PFSK-1 (cell line): ENCODE results near the gene CNTN5.

Experiments used
- POLR2AphosphoS5 ChIP-seq: IDR thresholded peaks from 2 replicates; pipeline ENCODE4 v1.6.1; 2012; ENCODE audit warnings: low read depth, mild to moderate bottlenecking, control low read depth, low read length, moderate library complexity
- REST ChIP-seq, 2 experiments: IDR thresholded peaks; 2 replicates each; pipeline versions ENCODE4 v1.6.1 to v1.8.0; 2011 to 2012; ENCODE audit warnings: low read depth in 2 of 2, low read length in 2 of 2, control low read depth in 1 of 2, inconsistent platforms in 1 of 2, mild to moderate bottlenecking in 1 of 2, moderate library complexity in 1 of 2; ENCODE audit not compliant: insufficient read depth in 1 of 2
- SIN3A ChIP-seq: IDR thresholded peaks from 2 replicates; pipeline ENCODE4 v1.6.1; 2012; ENCODE audit warnings: mild to moderate bottlenecking, low read length, moderate library complexity, borderline replicate concordance; ENCODE audit not compliant: insufficient read depth
- TAF1 ChIP-seq: IDR thresholded peaks from 2 replicates; pipeline ENCODE4 v1.6.1; 2012; ENCODE audit warnings: low read length, control low read depth, borderline replicate concordance; ENCODE audit not compliant: insufficient read depth

GRCh38 chr11:100190395-100190794, 1169.6 kb downstream of the CNTN5 start:
- TF ChIP-seq SIN3A (no peak), POLR2AphosphoS5 (no peak), REST (IDR thresholded peaks at IDR 0.05; ENCODE audit: insufficient read depth in 1 of 2, low read depth in 2 of 2, low read length in 2 of 2) (no peak), TAF1 (no peak)
